Epithelial cell of esophagus (primary cell): Measurements from ENCODE around the gene TAGLN2.

Source experiments
- DNase-seq: peaks from one replicate; pipeline ENCODE4 v3.0.0; 2010; ENCODE audit warnings: low read depth
- H3K4me3 ChIP-seq: 2 replicates; pipeline ENCODE4 v1.5.1; 2011; ENCODE audit warnings: mild to moderate bottlenecking, low read length, control low read depth
- TF ChIP-seq, protein P1 (sequence below): IDR thresholded peaks from 2 replicates; pipeline ENCODE4 v1.5.1; 2011; ENCODE audit warnings: low read depth, mild to moderate bottlenecking, low read length, control low read depth, inconsistent platforms; ENCODE audit not compliant: insufficient read depth; ENCODE audit errors: missing control alignments

The TAGLN2 gene

DNA sequence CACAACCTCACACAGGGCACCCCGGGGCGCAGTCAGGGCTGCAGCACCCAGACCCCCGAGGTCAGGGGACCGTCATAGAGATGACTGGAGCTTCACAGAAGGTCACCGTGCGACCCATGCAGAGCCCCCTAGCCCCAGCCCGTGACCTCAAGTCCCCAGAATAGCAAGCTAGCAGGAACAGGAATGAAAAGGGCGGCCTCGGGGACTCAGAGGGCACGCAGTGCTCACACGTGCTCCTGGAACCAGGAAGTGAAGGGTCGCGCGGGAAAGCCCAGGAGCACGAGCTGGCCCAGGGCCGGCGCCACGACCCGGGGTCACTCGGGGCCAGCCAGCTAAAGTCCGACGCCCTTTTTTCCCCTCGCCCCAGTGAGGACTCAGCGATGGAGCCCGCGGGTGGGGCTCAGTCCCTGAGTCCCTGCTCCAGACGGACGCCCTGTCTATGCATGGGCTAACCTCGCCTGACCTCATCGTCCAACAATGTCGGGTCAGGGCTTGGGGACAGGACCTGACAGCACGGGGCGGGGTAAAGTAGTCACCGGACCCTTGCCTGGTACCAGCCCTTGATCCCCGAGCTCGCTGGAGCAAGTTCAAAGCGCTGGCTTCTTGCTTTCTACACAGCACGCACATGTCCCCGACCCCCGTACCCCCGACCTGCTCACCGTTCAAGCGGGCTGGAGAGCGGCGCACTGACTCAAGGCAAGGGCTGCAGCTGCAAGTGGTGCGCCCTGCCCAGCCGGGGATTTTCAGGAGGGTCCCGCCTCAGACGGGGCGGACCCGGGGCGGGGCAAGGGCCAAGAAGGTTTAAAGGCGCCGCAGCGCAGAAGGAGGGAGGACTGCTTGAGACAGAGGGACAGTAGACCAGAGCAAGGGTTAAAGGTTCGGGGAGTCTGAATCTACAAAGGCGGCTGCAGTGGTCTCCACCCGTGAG, at the start of gene TAGLN2:
TAGLN2 (minus strand) TSS at position 717 of the 928 bp plus-strand sequence. CDS start 4,998 bp downstream, outside the sequence.
- peak within 1 kb of the TSS; percentile 96 for H3K4me3 ChIP-seq
- peak; percentile 95 for DNase-seq
- TF ChIP-seq, protein P1, sequence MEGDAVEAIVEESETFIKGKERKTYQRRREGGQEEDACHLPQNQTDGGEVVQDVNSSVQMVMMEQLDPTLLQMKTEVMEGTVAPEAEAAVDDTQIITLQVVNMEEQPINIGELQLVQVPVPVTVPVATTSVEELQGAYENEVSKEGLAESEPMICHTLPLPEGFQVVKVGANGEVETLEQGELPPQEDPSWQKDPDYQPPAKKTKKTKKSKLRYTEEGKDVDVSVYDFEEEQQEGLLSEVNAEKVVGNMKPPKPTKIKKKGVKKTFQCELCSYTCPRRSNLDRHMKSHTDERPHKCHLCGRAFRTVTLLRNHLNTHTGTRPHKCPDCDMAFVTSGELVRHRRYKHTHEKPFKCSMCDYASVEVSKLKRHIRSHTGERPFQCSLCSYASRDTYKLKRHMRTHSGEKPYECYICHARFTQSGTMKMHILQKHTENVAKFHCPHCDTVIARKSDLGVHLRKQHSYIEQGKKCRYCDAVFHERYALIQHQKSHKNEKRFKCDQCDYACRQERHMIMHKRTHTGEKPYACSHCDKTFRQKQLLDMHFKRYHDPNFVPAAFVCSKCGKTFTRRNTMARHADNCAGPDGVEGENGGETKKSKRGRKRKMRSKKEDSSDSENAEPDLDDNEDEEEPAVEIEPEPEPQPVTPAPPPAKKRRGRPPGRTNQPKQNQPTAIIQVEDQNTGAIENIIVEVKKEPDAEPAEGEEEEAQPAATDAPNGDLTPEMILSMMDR = no peak

DNA sequence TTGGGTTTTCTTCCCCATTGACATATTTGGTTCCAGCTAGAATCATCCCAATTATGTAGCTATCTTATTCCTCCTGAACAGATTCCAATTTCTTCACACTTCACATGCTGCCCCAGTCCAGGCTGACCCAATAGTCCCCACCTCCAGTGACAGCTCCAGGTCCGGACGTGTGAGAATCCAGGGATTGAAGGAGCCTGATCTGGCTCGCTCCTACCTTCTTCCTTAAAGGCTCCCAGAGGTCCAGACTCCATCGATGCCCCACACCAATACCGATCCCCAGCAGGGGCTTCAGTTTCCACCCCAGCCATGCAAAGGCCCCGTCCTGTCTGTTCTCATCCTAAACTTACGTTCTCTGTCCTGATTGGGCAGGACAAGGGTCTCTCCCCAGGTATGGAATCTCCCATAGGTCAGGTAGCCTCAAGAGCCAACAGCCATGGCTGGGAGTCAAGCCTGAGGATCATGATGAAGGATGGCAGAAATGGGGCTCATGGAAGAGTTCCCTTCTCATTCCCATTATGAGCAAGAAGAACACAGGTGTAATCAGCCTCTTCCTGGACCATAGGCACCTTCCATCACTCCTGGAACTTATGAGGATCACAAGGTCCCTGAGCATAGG, 49.2 kb upstream of the TAGLN2 start:
- DNase-seq = no peak
- H3K4me3 ChIP-seq = no peak overlapping the region
- TF ChIP-seq, protein P1 = no peak

GRCh38 chr1:159973350-159973940, 48.1 kb upstream of the TAGLN2 start:
- TF ChIP-seq, protein P1 = no peak
- DNase-seq = no peak
- H3K4me3 ChIP-seq = no peak overlapping the region

GRCh38 chr1:159972443-159973205, 47.3 kb upstream of the TAGLN2 start:
- no peak for DNase-seq
- H3K4me3 ChIP-seq = no peak overlapping the region
- TF ChIP-seq, protein P1 = no peak

GRCh38 chr1:159970932-159971342, 45.6 kb upstream of the TAGLN2 start:
- TF ChIP-seq, protein P1 = no peak
- no peak overlapping the region for H3K4me3 ChIP-seq
- DNase-seq = no peak

DNA sequence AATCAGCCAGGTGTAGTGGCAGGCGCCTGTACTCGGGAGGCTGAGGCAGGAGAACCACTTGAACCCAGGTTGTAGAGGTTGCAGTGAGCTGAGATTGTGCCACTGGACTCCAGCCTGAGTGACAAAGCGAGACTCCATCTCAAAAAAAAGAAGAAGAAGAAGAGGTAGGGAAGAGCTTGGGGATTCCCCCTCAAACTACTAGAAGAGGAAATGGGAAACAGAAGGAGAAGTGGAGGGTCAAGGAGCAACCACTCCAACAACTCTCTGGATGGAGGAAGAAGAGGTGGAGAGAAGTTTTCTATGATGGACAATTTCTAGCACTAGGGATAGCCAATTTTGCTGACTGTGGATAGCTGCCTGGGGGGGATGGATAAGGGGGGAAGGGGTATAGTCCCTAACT, 43.6 kb upstream of the TAGLN2 start:
- TF ChIP-seq, protein P1 = no peak
- DNase-seq = no peak
- no peak overlapping the region for H3K4me3 ChIP-seq
